ENCODE data around the gene KCNT2.

- TF ChIP-seq ZNF274 (IDR thresholded peaks at IDR 0.05; ENCODE audit: low read depth, low read length), result no peak
- no peak for TF ChIP-seq YY1 (IDR thresholded peaks at IDR 0.05; ENCODE audit: insufficient read depth, insufficient read length)
- no peak for TF ChIP-seq SUZ12 (IDR thresholded peaks at IDR 0.05; ENCODE audit: extremely low read depth, insufficient read depth, insufficient read length)
Measured at GRCh38 chr1:196464480-196464941, 143.7 kb downstream of the KCNT2 start.

Measured in NT2/D1 (cell line).